ENCODE results near the gene ARMC5. TPM values are rescaled to one million over a fixed set of nuclear protein-coding genes. Genes with fewer than 3 reads are reported as not detected.

ARMC5 gene
- total RNA-seq, 2 experiments from 2014 or later, result 18.9 to 19.1 TPM

GRCh38 chr16:31420037-31420436 lies 39.3 kb upstream of the ARMC5 start:
- Mint-ChIP-seq H3K4me3 (peak overlapping the region; percentile 40), H3K27ac (peak overlapping the region; percentile 81), H3K36me3 (ENCODE audit: low read depth) (peaks cover 19% of the 10 kb centered on the region), H3K27me3 (ENCODE audit: low read depth) (peaks cover 2% of the 10 kb centered on the region), H3K9me3 (ENCODE audit: insufficient read depth) (peaks cover 3% of the 10 kb centered on the region), H3K4me1 (ENCODE audit: low read depth) (peaks cover 87% of the 10 kb centered on the region)
- ATAC-seq (peak; percentile 57), DNase-seq (peak; percentile 65)
- ChIA-PET POLR2A (interaction anchor here (0.7 kb wide), 1 partner anchor 9 kb away, joined by 3 read pairs; the partner anchor contains the start of gene COX6A2), CTCF (interaction anchor here (0.6 to 1.5 kb wide), 6 partner anchors 36 to 276 kb away, joined by 3 to 6 read pairs (median 4); no protein-coding TSS in a partner anchor)

- ATAC-seq (peak; percentile 87), DNase-seq (peak; percentile 89)
- H3K36me3 Mint-ChIP-seq (ENCODE audit: low read depth), result peaks cover 15% of the 10 kb centered on the region
- H3K9me3 Mint-ChIP-seq (ENCODE audit: insufficient read depth), result peaks cover 3% of the 10 kb centered on the region
- CTCF ChIA-PET, result interaction anchor here (1.1 to 2.7 kb wide), 6 partner anchors 9 to 39 kb away, joined by 3 to 11 read pairs (median 6); partner anchors contain the start of gene ZNF843
- peaks cover 10% of the 10 kb centered on the region for H3K27me3 Mint-ChIP-seq (ENCODE audit: low read depth)
- H3K27ac Mint-ChIP-seq, result peak overlapping the region; percentile 94
- peaks cover 77% of the 10 kb centered on the region for H3K4me1 Mint-ChIP-seq (ENCODE audit: low read depth)
- peak overlapping the region; percentile 60 for H3K4me3 Mint-ChIP-seq
- POLR2A ChIA-PET, result interaction anchor here (0.6 to 2.8 kb wide), 6 partner anchors 9 to 241 kb away, joined by 3 to 10 read pairs (median 4); partner anchors contain the start of genes ARMC5, FUS and ZNF843
Measured at GRCh38 chr16:31421587-31421986, 37.7 kb upstream of the ARMC5 start.

- H3K4me3 Mint-ChIP-seq, result peak overlapping the region; percentile 2
- POLR2A ChIA-PET, result interaction anchor here (0.7 to 2.8 kb wide), 3 partner anchors 8 to 236 kb away, joined by 3 to 10 read pairs (median 3); partner anchors contain the start of gene ARMC5
- peaks cover 9% of the 10 kb centered on the region for H3K36me3 Mint-ChIP-seq (ENCODE audit: low read depth)
- CTCF ChIA-PET, result interaction anchor here (0.8 to 2.7 kb wide), 7 partner anchors 11 to 41 kb away, joined by 3 to 11 read pairs (median 5); partner anchors contain the start of genes ARMC5 and ZNF843
- peak overlapping the region; percentile 72 for H3K27ac Mint-ChIP-seq
- H3K4me1 Mint-ChIP-seq (ENCODE audit: low read depth), result peaks cover 68% of the 10 kb centered on the region
- H3K9me3 Mint-ChIP-seq (ENCODE audit: insufficient read depth), result no peaks in the 10 kb centered on the region
- H3K27me3 Mint-ChIP-seq (ENCODE audit: low read depth), result peaks cover 10% of the 10 kb centered on the region
- ATAC-seq (no peak), DNase-seq (peak; percentile 45)
Measured at GRCh38 chr16:31423241-31423640, 36.1 kb upstream of the ARMC5 start.

- DNase-seq (no peak), ATAC-seq (no peak)
- peaks cover 6% of the 10 kb centered on the region for H3K36me3 Mint-ChIP-seq (ENCODE audit: low read depth)
- ChIA-PET POLR2A (interaction anchor here (1.3 kb wide), 1 partner anchor 9 kb away, joined by 3 read pairs; no protein-coding TSS in a partner anchor), CTCF (no interaction called here)
- H3K27me3 Mint-ChIP-seq (ENCODE audit: low read depth), result peaks cover 10% of the 10 kb centered on the region
- peaks cover 69% of the 10 kb centered on the region for H3K4me1 Mint-ChIP-seq (ENCODE audit: low read depth)
- H3K9me3 Mint-ChIP-seq (ENCODE audit: insufficient read depth), result no peaks in the 10 kb centered on the region
- H3K4me3 Mint-ChIP-seq, result no peak overlapping the region
- peak overlapping the region; percentile 72 for H3K27ac Mint-ChIP-seq
Measured at GRCh38 chr16:31423801-31424200, 35.5 kb upstream of the ARMC5 start.

- Mint-ChIP-seq H3K27ac (no peak overlapping the region), H3K4me3 (no peak overlapping the region), H3K4me1 (ENCODE audit: low read depth) (peaks cover 59% of the 10 kb centered on the region), H3K9me3 (ENCODE audit: insufficient read depth) (no peaks in the 10 kb centered on the region), H3K36me3 (ENCODE audit: low read depth) (peaks cover 3% of the 10 kb centered on the region), H3K27me3 (ENCODE audit: low read depth) (peaks cover 10% of the 10 kb centered on the region)
- CTCF ChIA-PET, result interaction anchor here (1.1 to 3.1 kb wide), 2 partner anchors 28 to 45 kb away, joined by 4 to 11 read pairs; no protein-coding TSS in a partner anchor
- peak; percentile 62 for DNase-seq
- peak; percentile 35 for ATAC-seq
- POLR2A ChIA-PET, result no interaction called here
Measured at GRCh38 chr16:31427441-31428278, 31.6 kb upstream of the ARMC5 start.

GRCh38 chr16:31428279-31428597 lies 31.1 kb upstream of the ARMC5 start, which contains the start of gene COX6A2:
Gene COX6A2, minus strand, starts transcription at chr16:31428360. Its CDS starts 35 bp downstream, at chr16:31428325.
- CTCF ChIA-PET, result interaction anchor here (1.2 to 3.1 kb wide), 2 partner anchors 28 to 46 kb away, joined by 6 to 11 read pairs; no protein-coding TSS in a partner anchor
- POLR2A ChIA-PET, result interaction anchor here (1.2 kb wide), 1 partner anchor 9 kb away, joined by 3 read pairs; no protein-coding TSS in a partner anchor
- ATAC-seq, result no peak
- Mint-ChIP-seq H3K27ac (no peak within 1 kb of the TSS), H3K27me3 (ENCODE audit: low read depth) (peaks cover 10% of the 10 kb centered on the region), H3K4me3 (no peak within 1 kb of the TSS), H3K36me3 (ENCODE audit: low read depth) (peaks cover 3% of the 10 kb centered on the region), H3K4me1 (ENCODE audit: low read depth) (peaks cover 53% of the 10 kb centered on the region), H3K9me3 (ENCODE audit: insufficient read depth) (no peaks in the 10 kb centered on the region)
- DNase-seq, result no peak

- ChIA-PET CTCF (interaction anchor here (1.2 to 3.1 kb wide), 3 partner anchors 27 to 228 kb away, joined by 3 to 11 read pairs (median 6); no protein-coding TSS in a partner anchor), POLR2A (interaction anchor here (1.2 kb wide), 1 partner anchor 9 kb away, joined by 3 read pairs; no protein-coding TSS in a partner anchor)
- no peak for DNase-seq
- H3K27me3 Mint-ChIP-seq (ENCODE audit: low read depth), result peaks cover 10% of the 10 kb centered on the region
- ATAC-seq, result no peak
- H3K9me3 Mint-ChIP-seq (ENCODE audit: insufficient read depth), result no peaks in the 10 kb centered on the region
- no peak overlapping the region for H3K27ac Mint-ChIP-seq
- no peak overlapping the region for H3K4me3 Mint-ChIP-seq
- H3K36me3 Mint-ChIP-seq (ENCODE audit: low read depth), result peaks cover 3% of the 10 kb centered on the region
- H3K4me1 Mint-ChIP-seq (ENCODE audit: low read depth), result peaks cover 48% of the 10 kb centered on the region
Measured at GRCh38 chr16:31428638-31429247, 30.6 kb upstream of the ARMC5 start.

GRCh38 chr16:31429314-31429713 lies 30.0 kb upstream of the ARMC5 start:
- Mint-ChIP-seq H3K9me3 (ENCODE audit: insufficient read depth) (no peaks in the 10 kb centered on the region), H3K27me3 (ENCODE audit: low read depth) (peaks cover 10% of the 10 kb centered on the region), H3K36me3 (ENCODE audit: low read depth) (peaks cover 3% of the 10 kb centered on the region), H3K27ac (no peak overlapping the region), H3K4me1 (ENCODE audit: low read depth) (peaks cover 42% of the 10 kb centered on the region), H3K4me3 (no peak overlapping the region)
- ChIA-PET POLR2A (interaction anchor here (1.2 kb wide), 1 partner anchor 10 kb away, joined by 3 read pairs; no protein-coding TSS in a partner anchor), CTCF (interaction anchor here (1.0 to 3.1 kb wide), 4 partner anchors 12 to 229 kb away, joined by 3 to 11 read pairs (median 5); no protein-coding TSS in a partner anchor)
- ATAC-seq (no peak), DNase-seq (no peak)

- DNase-seq, result no peak
- peaks cover 39% of the 10 kb centered on the region for H3K4me1 Mint-ChIP-seq (ENCODE audit: low read depth)
- POLR2A ChIA-PET, result interaction anchor here (2.0 kb wide), 1 partner anchor 249 kb away, joined by 5 read pairs; the partner anchor contains the start of gene FUS
Measured at GRCh38 chr16:31429796-31430195, 29.5 kb upstream of the ARMC5 start.

GRCh38 chr16:31430380-31431052 lies 28.8 kb upstream of the ARMC5 start:
- peak; percentile 44 for ATAC-seq
- no peaks in the 10 kb centered on the region for H3K36me3 Mint-ChIP-seq (ENCODE audit: low read depth)
- peak overlapping the region; percentile 58 for H3K27ac Mint-ChIP-seq
- no peaks in the 10 kb centered on the region for H3K9me3 Mint-ChIP-seq (ENCODE audit: insufficient read depth)
- peaks cover 6% of the 10 kb centered on the region for H3K27me3 Mint-ChIP-seq (ENCODE audit: low read depth)
- H3K4me3 Mint-ChIP-seq, result no peak overlapping the region
- POLR2A ChIA-PET, result interaction anchor here (1.0 to 2.0 kb wide), 4 partner anchors 9 to 250 kb away, joined by 3 to 6 read pairs (median 4); partner anchors contain the start of gene FUS
- CTCF ChIA-PET, result interaction anchor here (1.0 to 4.3 kb wide), 9 partner anchors 8 to 97 kb away, joined by 3 to 25 read pairs (median 4); partner anchors contain the start of gene ZNF843
- no peak for DNase-seq
- peaks cover 37% of the 10 kb centered on the region for H3K4me1 Mint-ChIP-seq (ENCODE audit: low read depth)

More at GRCh38 chr16:31429796-31430195, 29.5 kb upstream of the ARMC5 start:
- ATAC-seq, result no peak
- CTCF ChIA-PET, result interaction anchor here (1.0 to 4.3 kb wide), 4 partner anchors 11 to 229 kb away, joined by 3 to 25 read pairs (median 8); partner anchors contain the start of gene ZNF843
- peaks cover under 1% of the 10 kb centered on the region for H3K36me3 Mint-ChIP-seq (ENCODE audit: low read depth)
- H3K27ac Mint-ChIP-seq, result no peak overlapping the region
- no peak overlapping the region for H3K4me3 Mint-ChIP-seq
- peaks cover 8% of the 10 kb centered on the region for H3K27me3 Mint-ChIP-seq (ENCODE audit: low read depth)
- no peaks in the 10 kb centered on the region for H3K9me3 Mint-ChIP-seq (ENCODE audit: insufficient read depth)

Measured in activated CD8-positive, alpha-beta T cell treated with anti-CD3 and anti-CD28 coated beads, Interleukin-2, amount 10 ng/mL, durations not matched to agents 7 days and 5 days (primary cell).